ENCODE measurements around the gene PRDX6. TPM values are rescaled to one million over a fixed set of nuclear protein-coding genes. Genes with fewer than 3 reads are reported as not detected.

PRDX6 gene
- total RNA-seq, 4 donors from 2014 or later: 285 to 478 (median 439) TPM

GRCh38 chr1:173432331-173432730 is 44.8 kb upstream of the PRDX6 start:
- Histone ChIP-seq H3K4me3 (no peak overlapping the region), H3K27me3 (no peaks in the 10 kb centered on the region), H3K4me1 (peaks cover 0 to 30% (median 15%) of the 10 kb centered on the region in 4 donors), H3K27ac (peak overlapping the region in 1 of 4 donors; percentile 15), H3K36me3 (peaks cover 0 to 5% (median 0%) of the 10 kb centered on the region in 3 donors), H3K9me3 (no peaks in the 10 kb centered on the region)
- TF ChIP-seq EP300 (IDR thresholded peaks at IDR 0.05) (no peak), CTCF (IDR thresholded peaks at IDR 0.05) (no peak), POLR2A (IDR thresholded peaks at IDR 0.05) (no peak)
- DNase-seq (ENCODE audit: low spot score in 2 of 2): no peak
- WGBS, 2 donors: 78 to 81% methylated on average over 2 of the region's 2 CpGs

- Histone ChIP-seq H3K9me3 (no peaks in the 10 kb centered on the region), H3K27me3 (no peaks in the 10 kb centered on the region), H3K4me1 (peaks cover 0 to 28% (median 15%) of the 10 kb centered on the region in 4 donors), H3K4me3 (no peak overlapping the region), H3K27ac (no peak overlapping the region), H3K36me3 (peaks cover 0 to 5% (median 0%) of the 10 kb centered on the region in 3 donors)
- WGBS, 2 donors: 79 to 88% methylated on average over 2 of the region's 2 CpGs
- DNase-seq (ENCODE audit: low spot score in 2 of 2): no peak
- no peak for TF ChIP-seq EP300 (IDR thresholded peaks at IDR 0.05)
- no peak for TF ChIP-seq POLR2A (IDR thresholded peaks at IDR 0.05)
- TF ChIP-seq CTCF (IDR thresholded peaks at IDR 0.05): no peak
These were observed 43.3 kb upstream of the PRDX6 start for GRCh38 chr1:173433751-173434326.

GRCh38 chr1:173436841-173437428 is 40.2 kb upstream of the PRDX6 start:
- no peak overlapping the region for H3K4me3 ChIP-seq
- no peaks in the 10 kb centered on the region for H3K9me3 ChIP-seq
- WGBS, 2 donors: 94 to 95% methylated on average over 5 of the region's 5 CpGs
- TF ChIP-seq POLR2A (IDR thresholded peaks at IDR 0.05): no peak
- no peak for TF ChIP-seq EP300 (IDR thresholded peaks at IDR 0.05)
- TF ChIP-seq CTCF (IDR thresholded peaks at IDR 0.05): no peak
- no peak overlapping the region for H3K27ac ChIP-seq
- H3K4me1 ChIP-seq: no peaks in the 10 kb centered on the region
- no peak for DNase-seq (ENCODE audit: low spot score in 2 of 2)
- peaks cover 0 to 5% (median 0%) of the 10 kb centered on the region in 3 donors for H3K36me3 ChIP-seq
- H3K27me3 ChIP-seq: no peaks in the 10 kb centered on the region

GRCh38 chr1:173438675-173439074 is 38.5 kb upstream of the PRDX6 start:
- 54 to 60% methylated on average over 2 of the region's 2 CpGs for WGBS, 2 donors
- Histone ChIP-seq H3K27ac (no peak overlapping the region), H3K36me3 (peaks cover 0 to 5% (median 0%) of the 10 kb centered on the region in 3 donors), H3K4me3 (no peak overlapping the region), H3K4me1 (no peaks in the 10 kb centered on the region), H3K9me3 (no peaks in the 10 kb centered on the region), H3K27me3 (no peaks in the 10 kb centered on the region)
- no peak for DNase-seq (ENCODE audit: low spot score in 2 of 2)
- TF ChIP-seq CTCF (IDR thresholded peaks at IDR 0.05) (no peak), EP300 (IDR thresholded peaks at IDR 0.05) (no peak), POLR2A (IDR thresholded peaks at IDR 0.05) (no peak)

GRCh38 chr1:173440430-173440829 is 36.7 kb upstream of the PRDX6 start:
- TF ChIP-seq EP300 (IDR thresholded peaks at IDR 0.05): no peak
- TF ChIP-seq POLR2A (IDR thresholded peaks at IDR 0.05): no peak
- TF ChIP-seq CTCF (IDR thresholded peaks at IDR 0.05): no peak
- peaks cover 0 to 2% (median 0%) of the 10 kb centered on the region in 4 donors for H3K9me3 ChIP-seq
- no peak overlapping the region for H3K27ac ChIP-seq
- H3K36me3 ChIP-seq: peaks cover 0 to 13% (median 0%) of the 10 kb centered on the region in 3 donors
- DNase-seq (ENCODE audit: low spot score in 2 of 2): no peak
- 92 to 97% methylated on average over 1 of the region's 1 CpG for WGBS, 2 donors
- no peak overlapping the region for H3K4me3 ChIP-seq
- no peaks in the 10 kb centered on the region for H3K27me3 ChIP-seq
- H3K4me1 ChIP-seq: no peaks in the 10 kb centered on the region

Measured in tibial nerve (tissue), 4 donors.